Gastroesophageal sphincter (tissue), 3 donors: ENCODE data around the gene CSTF1.

Source experiments
- POLR2A ChIP-seq, 2 donors: fragments of 450-650 bp; IDR thresholded peaks; one replicate each; pipeline ENCODE4 v1.6.1; 2017; ENCODE audit warnings: antibody characterized with exemption in 2 of 2, mild to moderate bottlenecking in 2 of 2, moderate library complexity in 1 of 2
- POLR2AphosphoS5 ChIP-seq: sonication (generic); formaldehyde crosslinking; IDR thresholded peaks from one replicate; pipeline ENCODE4 v1.6.1; 2017; ENCODE audit warnings: antibody characterized with exemption
- TF ChIP-seq, protein P1 (sequence below), 4 experiments: fragments of 200-600 bp in 2 of 4; fragments of 450-650 bp in 2 of 4; sonication (generic) in 1 of 4; IDR thresholded peaks; one replicate each; pipeline ENCODE4 v1.5.1; 2017 to 2019; ENCODE audit warnings: antibody characterized with exemption in 4 of 4, mild to moderate bottlenecking in 2 of 4, moderate library complexity in 2 of 4

DNA sequence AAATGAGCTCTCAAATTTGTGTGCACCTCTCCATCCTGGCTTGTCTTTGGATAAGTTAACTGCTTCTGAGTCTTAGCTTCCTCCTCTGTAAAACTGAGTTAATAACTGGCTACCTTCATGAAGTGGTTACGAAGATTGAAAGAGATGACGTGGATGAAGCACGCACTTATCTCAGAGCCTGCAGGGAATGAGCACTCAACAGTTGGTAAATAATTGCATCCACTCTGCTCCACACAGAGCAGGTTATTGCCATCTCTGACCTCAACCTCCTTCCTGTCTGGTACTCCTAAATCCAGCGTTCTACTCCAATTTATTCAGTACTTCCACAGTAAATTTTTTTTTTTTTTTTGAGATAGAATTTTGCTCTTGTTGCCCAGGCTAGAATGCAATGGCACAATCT lies 7.3 kb upstream of the CSTF1 start:
- TF ChIP-seq POLR2A (IDR thresholded peaks at IDR 0.05) (no peak), POLR2AphosphoS5 (no peak)
- TF ChIP-seq, protein P1, sequence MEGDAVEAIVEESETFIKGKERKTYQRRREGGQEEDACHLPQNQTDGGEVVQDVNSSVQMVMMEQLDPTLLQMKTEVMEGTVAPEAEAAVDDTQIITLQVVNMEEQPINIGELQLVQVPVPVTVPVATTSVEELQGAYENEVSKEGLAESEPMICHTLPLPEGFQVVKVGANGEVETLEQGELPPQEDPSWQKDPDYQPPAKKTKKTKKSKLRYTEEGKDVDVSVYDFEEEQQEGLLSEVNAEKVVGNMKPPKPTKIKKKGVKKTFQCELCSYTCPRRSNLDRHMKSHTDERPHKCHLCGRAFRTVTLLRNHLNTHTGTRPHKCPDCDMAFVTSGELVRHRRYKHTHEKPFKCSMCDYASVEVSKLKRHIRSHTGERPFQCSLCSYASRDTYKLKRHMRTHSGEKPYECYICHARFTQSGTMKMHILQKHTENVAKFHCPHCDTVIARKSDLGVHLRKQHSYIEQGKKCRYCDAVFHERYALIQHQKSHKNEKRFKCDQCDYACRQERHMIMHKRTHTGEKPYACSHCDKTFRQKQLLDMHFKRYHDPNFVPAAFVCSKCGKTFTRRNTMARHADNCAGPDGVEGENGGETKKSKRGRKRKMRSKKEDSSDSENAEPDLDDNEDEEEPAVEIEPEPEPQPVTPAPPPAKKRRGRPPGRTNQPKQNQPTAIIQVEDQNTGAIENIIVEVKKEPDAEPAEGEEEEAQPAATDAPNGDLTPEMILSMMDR (IDR thresholded peaks at IDR 0.05) = no peak
